GM06990 (cell line): Measurements from ENCODE around the gene GPS2.

Experiments used
- DNase-seq: peaks from one replicate; pipeline ENCODE4 v3.0.0-alpha.2; 2011; ENCODE audit not compliant: insufficient read length; ENCODE audit errors: extremely low read depth
- H3K27me3 ChIP-seq: replicated peaks from 2 replicates; pipeline ENCODE4 v1.6.0; 2011; ENCODE audit warnings: low read length; ENCODE audit not compliant: control insufficient read depth, insufficient read depth
- H3K36me3 ChIP-seq: 2 replicates; pipeline ENCODE4 v1.5.1; 2011; ENCODE audit warnings: low read length; ENCODE audit not compliant: control insufficient read depth, insufficient read depth
- H3K4me3 ChIP-seq: replicated peaks from 2 replicates; pipeline ENCODE4 v1.5.1; 2011; ENCODE audit warnings: low read depth, mild to moderate bottlenecking, control low read depth, low read length
- CTCF ChIP-seq: IDR thresholded peaks from 2 replicates; pipeline ENCODE4 v1.5.1; 2011; ENCODE audit warnings: low read length, control low read depth, mild to moderate bottlenecking, inconsistent platforms; ENCODE audit not compliant: insufficient read depth, poor library complexity, severe bottlenecking

GPS2 gene

GRCh38 chr17:7324438-7324779 lies 9.2 kb upstream of the GPS2 start:
- no peak for TF ChIP-seq CTCF
- Histone ChIP-seq H3K36me3 (peaks cover 45% of the 10 kb centered on the region), H3K27me3 (no peaks in the 10 kb centered on the region), H3K4me3 (no peak overlapping the region)
- DNase-seq = no peak

- peaks cover 48% of the 10 kb centered on the region for H3K36me3 ChIP-seq
- peak; percentile 99 for TF ChIP-seq CTCF
- H3K4me3 ChIP-seq = no peak overlapping the region
- peak; percentile 70 for DNase-seq
- H3K27me3 ChIP-seq = no peaks in the 10 kb centered on the region
These were observed 8.7 kb upstream of the GPS2 start for GRCh38 chr17:7323731-7324437.

GRCh38 chr17:7322520-7323194 lies 7.5 kb upstream of the GPS2 start:
- DNase-seq = no peak
- H3K27me3 ChIP-seq = no peaks in the 10 kb centered on the region
- no peak for TF ChIP-seq CTCF
- H3K36me3 ChIP-seq = peaks cover 56% of the 10 kb centered on the region
- no peak overlapping the region for H3K4me3 ChIP-seq

GRCh38 chr17:7321466-7321865 lies 6.3 kb upstream of the GPS2 start:
- no peak for DNase-seq
- H3K4me3 ChIP-seq = no peak overlapping the region
- peaks cover 57% of the 10 kb centered on the region for H3K36me3 ChIP-seq
- TF ChIP-seq CTCF = no peak
- no peaks in the 10 kb centered on the region for H3K27me3 ChIP-seq

DNA sequence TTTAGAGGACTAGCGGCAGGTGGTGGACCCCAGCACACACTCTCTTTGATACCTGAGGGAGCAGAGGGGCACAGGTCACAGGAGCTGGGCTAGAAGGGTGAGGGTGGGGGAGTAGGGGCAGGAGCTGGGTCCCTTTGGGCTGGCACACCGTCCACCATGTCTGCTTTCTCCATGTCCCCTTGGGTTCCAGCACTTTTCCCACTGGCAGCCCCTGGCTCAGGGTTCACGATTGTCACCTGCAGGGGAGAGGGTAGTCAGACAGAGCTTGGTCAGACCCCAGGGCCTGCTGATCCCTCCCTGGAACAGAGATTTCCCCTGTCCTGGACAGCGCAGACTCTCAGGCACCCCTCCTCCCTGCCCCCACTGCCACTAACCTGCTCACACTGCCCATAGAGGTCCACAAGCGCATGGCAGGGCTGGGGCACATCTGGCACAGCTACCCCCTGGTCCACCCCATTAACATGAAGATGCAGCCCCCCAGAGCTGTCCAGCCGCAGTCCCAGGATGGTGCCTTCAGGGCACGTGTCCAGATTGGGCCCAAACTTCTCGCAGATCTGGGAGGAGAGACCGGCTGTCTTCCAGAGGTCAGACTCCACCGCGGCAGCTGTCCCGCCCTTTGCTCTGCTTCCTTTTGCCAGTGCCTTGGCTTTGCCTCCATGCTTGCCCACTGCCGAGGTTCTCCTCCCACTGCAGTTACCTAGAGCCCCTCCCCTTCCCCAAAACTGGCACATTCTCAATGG lies 3.1 kb upstream of the GPS2 start:
- Histone ChIP-seq H3K27me3 (no peaks in the 10 kb centered on the region), H3K4me3 (no peak overlapping the region), H3K36me3 (peaks cover 52% of the 10 kb centered on the region)
- TF ChIP-seq CTCF = no peak
- no peak for DNase-seq
